Stimulated activated CD4-positive, alpha-beta T cell treated with anti-CD3 and anti-CD28 coated beads, Interleukin-4, amount 100 ng/mL, for 1 hour (primary cell): ENCODE measurements around the gene DENND10.
"Not testable (repeated sequence)": the region's sequence is repeated elsewhere in the genome, so short reads cannot be mapped to it uniquely, and the experiment has no call there.

Source experiments
- DNase-seq: peaks from one replicate; pipeline ENCODE4 v3.0.0-alpha.2; 2020

The DENND10 gene

DNA sequence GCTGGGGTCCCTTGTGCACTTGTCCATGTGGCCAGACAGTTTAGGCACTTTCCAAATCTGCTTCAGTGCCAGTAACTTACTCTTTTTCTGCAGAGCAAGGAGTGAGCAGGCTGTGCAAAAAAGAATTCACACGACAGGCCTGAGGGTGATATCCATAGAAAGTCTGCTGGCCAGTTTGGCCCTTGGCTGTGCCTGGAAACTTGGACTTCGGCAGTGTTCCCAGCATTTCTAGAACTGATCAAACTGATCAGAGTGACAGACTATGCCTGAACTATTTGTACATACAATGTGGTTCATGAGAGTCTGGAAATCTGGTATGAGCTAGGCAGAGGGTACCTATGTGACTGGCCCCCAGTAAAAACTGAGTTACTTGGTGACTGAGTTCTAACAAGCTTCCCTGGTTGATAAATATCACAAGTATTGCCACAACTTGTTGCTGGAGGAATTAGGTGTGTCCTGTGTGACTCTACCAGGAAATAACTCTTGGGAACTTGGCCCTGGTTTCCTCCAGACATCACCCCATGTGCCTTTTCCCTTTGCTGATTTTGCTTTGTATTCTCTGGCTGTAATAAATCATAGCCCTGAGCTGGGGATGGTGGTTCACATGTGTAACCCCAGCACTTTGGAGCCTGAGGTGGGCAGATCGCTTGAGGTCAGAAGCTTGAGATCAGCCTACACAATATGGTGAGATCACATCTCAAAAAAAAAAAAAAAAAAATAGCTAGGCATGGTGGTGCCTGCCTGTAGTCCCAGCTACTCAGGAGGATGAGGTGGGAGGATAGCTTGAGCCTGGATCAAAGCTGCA is 3.3 kb upstream of the DENND10 start:
- DNase-seq = no peak

- DNase-seq = no peak
Measured at GRCh38 chr10:119101366-119102098, 2.4 kb upstream of the DENND10 start.

DNA sequence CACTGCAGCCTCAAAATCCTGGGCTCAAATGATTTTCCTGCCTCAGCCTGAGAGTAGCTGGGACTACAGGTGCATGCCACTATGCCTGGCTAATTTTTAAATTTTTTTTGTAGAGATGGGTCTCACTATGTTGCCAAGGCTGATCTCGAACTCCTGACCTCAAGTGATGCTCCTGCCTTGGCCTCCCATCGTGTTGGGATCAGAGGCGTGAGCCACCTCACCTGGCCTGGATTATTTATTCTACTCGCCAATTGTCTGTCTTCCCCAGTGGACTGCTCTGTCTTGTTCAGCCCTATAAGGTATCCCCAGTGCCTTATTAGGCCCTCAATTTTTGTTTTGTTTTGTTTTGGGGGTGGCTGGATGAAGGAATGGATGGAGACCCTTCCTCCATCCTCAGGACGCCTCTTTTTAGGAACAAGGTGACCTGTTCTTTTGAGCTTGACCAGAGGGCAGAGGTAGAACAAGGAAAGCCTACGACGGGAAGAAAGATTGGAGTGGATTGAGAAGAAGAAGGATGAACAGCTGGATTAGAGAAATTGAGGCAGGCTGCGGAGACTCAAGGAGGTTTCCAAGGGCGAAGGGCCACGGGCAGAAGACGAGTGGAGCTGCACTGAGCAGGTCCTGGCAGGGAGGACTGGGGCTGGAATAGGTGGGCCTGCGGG is 541 bp upstream of the DENND10 start:
- no peak for DNase-seq

DNA sequence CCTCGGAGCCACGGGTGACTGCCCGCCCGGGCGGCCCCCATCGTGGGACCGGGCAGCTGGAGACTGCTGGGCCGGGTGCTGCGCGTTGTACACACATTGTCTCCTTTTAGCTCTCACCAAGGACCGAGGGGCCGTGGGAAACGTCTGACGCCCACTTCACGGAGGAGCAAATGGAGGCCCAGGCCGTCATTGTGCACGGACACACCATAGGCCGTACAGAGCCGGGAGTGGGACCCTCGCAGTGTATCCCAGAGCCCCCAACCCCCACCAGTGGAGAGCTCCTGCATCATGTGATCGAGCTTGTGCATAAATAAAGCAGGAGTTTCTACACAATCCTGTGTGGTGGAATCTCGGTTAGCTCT is 722 bp downstream of the DENND10 start:
- no peak for DNase-seq

- DNase-seq = no peak
Measured at GRCh38 chr10:119105155-119105554, 1.2 kb downstream of the DENND10 start.

DNA sequence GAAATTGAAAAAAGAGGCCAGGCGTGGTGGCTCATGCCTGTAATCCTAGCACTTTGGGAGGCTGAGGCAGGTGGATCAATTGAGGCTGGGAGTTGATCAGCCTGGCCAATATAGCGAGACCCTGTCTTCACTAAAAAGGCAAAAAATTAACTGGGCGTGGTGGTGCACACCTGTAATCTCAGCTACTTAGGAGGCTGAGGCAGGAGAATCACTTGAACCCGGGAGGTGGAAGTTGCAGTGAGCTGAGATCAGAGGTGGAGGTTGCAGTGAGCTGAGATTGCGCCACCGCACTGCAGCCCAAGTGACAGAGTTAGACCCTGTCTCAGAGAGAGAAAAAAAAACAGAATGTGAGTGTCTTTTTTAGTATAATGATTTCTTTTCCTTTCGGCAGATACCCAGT is 2.0 kb downstream of the DENND10 start:
- DNase-seq = not testable (repeated sequence)

- not testable (repeated sequence) for DNase-seq
Measured at GRCh38 chr10:119107106-119107505, 3.2 kb downstream of the DENND10 start.

DNA sequence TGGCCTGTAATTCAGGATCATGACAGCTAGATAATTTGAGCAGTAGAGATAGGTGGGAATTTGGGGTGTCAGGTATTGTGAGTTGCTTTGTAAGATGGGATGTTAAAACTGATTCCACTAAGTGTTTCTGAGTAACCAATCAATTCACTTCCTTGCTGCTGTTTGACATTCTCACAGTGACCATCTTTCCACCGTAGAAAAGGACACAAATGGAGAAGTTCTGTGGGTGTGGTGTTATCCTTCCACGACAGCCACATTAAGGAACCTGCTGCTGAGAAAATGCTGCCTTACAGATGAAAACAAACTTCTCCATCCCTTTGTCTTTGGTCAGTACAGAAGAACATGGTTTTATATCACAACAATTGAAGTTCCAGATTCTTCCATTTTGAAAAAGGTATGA is 3.9 kb downstream of the DENND10 start:
- DNase-seq = not testable (repeated sequence)

DNA sequence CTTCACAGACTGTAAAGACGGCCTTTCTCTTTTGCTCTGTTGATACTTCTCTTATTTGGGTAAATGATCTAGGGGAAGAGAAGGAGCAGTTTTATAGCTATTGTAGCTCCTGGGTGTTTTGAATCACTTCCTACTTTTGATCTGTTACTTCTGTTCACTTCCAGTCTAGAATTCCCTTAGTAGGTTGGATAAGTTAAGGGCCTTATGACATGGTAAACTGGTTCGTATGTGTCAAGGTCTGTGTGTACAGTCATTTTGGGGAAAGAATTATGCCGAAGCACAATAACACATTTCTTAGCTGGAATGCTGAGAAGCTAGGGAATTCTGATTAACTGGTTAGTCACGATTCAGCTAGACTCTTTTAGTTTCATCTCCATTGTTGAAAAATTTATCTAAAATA is 8.1 kb downstream of the DENND10 start:
- DNase-seq = no peak

DNA sequence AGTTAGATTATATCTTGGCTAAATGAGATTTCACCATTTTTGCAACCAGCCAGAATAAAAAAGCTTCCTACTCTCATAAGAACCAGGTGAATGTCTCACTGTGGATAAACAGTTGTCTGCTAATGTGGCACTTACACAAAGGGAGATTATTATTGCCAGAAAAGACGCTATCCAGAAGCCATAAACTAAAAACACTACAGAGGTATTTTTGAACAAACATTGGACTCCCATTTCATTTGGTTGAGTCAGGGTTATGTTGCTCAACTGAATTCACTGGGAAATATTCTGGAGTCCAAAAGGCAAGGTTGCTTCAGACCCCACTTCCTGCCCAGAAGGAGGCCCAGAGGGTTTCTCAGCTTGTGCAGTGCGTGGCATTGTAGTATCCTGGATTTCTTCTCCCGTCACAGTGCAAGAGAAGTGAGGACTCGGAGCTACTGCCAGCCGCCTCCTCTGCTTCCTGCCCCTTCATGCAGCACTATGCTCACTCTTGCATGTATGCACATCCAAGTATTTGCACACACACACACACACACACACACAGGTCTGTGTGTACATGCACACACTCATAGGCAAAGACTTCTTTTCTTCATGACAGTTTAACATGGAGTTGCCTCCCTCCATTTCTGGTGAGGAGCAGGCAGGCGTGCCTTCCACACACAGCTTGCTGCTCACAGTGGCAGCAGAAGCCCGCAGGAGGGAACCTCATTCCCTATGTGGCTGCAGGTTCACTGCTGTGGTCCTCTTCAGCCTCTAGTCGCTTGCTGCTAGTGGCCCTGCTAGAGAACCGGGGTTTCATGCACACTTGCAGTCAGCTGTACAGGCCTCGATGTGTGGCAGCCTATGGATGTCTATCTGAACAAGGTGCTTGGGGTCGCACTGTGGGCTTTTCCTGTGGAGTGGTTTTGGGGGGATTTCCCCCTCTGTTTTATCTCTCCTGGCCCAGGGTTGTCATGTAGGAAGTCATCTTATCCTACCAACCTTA is 10.1 kb downstream of the DENND10 start:
- DNase-seq = no peak

GRCh38 chr10:119115926-119116325 is 12.0 kb downstream of the DENND10 start:
- DNase-seq = no peak

- DNase-seq = no peak
Measured at GRCh38 chr10:119116326-119116951, 12.5 kb downstream of the DENND10 start.

DNA sequence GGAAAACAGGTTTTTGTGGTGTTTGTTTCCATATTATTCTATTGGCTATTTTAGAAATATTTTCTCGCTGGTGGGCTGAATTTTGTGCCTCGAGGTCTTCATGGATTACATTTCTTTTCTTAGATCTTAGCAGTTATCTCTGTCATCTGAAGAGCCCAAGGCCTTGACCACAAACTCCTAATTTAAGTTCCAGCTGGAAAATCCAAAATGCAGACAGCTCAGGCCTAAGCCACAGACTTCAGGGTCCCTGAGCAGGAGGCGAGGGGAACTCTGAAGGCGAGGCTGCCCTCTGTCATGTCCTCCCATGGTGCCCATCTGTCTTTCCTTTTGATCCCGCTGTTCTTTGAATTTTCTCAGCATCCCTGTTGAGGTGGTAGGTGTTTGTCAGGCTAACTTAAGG is 14.3 kb downstream of the DENND10 start:
- no peak for DNase-seq

DNA sequence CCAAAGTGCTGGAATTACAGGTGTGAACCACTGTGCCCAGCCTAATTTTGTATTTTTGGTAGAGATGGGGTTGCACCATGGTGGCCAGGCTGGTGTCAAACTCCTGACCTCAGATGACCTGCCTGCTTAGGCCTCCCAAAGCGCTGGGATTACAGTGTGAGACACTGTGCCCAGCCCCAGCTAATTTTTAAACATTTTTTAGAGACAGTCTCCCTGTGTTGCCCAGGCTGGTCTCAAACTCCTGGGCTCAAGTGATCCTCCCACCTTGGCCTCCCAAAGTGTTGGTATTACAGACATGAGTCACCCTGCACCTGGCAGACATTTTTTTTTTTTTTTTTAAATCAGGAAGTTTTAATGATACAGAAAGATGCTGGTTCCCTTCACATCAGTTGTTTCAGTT is 15.5 kb downstream of the DENND10 start:
- DNase-seq = no peak

- DNase-seq = no peak
Measured at GRCh38 chr10:119120413-119120867, 16.5 kb downstream of the DENND10 start.

DNA sequence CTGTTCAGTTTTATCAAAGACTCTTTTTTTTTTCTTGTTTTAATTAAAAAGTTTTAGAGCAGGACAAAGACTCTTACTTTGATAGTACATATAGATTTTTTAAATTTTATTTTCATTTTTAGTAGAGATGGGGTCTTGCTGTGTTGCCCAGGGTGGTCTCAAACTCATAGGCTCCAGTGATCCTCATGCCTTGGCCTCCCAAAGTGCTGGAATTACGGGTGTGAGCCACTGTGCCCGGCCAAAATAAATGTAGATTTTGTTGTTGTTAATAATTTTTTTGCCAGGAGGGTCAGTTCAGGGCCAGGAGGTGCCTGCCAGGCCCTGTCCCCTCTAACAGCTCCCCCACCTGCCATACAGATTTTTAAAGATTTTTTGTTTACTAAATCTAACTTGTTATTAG is 17.0 kb downstream of the DENND10 start:
- no peak for DNase-seq

- no peak for DNase-seq
Measured at GRCh38 chr10:119125942-119126341, 22.0 kb downstream of the DENND10 start.

DNA sequence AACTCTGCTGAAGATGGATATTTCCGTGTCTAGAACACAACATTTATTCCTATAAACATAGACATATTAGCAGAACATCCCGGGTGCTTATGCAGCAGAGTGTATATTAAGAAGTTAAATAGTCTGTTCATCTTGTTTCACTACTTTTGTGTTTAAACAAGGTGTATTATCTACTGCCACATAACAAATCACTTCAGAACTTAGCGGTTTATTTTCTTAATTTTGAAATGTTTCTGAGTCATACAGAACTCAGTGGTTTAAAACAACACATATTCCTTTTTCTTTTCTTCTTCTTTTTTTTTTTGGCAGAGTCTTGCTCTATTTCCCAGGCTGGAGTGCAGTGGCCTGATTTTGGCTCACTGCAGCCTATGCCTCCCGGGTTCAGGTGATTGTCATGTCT is 25.8 kb downstream of the DENND10 start:
- no peak for DNase-seq

DNA sequence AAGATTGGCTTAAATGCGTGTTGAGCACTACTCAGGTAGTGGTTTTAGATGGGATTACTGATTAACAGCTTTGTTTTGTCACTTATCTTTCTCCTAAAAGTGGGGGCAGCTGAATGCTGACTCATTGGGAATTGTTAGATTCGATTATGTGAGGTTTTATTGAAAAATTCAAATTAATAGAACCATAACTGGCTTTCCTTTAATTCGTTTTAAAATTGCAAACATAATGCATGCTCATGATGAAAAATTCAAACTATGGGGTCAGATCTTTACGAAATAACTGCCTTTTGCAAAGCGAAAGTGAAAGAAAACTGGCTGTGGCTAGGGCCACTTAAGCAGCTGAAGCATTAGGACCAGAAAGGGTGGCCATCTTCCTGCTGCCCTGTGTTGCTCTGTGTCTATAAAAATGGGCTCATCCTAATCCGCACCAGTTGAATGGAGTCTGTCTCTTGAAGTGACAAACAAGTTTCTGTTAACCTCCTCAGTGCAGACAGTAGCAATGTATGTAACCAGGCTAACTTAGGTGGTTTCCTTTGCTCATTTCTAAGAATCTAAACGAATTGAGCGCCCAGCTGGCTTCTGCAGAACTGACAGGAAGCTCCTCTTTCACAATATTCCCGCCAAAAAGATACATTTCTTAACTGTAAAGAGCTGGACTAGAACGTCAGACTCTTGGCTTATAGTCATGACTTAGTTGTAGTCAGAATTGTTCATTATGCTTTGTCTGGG is 27.8 kb downstream of the DENND10 start:
- DNase-seq = peak; percentile 25

DNA sequence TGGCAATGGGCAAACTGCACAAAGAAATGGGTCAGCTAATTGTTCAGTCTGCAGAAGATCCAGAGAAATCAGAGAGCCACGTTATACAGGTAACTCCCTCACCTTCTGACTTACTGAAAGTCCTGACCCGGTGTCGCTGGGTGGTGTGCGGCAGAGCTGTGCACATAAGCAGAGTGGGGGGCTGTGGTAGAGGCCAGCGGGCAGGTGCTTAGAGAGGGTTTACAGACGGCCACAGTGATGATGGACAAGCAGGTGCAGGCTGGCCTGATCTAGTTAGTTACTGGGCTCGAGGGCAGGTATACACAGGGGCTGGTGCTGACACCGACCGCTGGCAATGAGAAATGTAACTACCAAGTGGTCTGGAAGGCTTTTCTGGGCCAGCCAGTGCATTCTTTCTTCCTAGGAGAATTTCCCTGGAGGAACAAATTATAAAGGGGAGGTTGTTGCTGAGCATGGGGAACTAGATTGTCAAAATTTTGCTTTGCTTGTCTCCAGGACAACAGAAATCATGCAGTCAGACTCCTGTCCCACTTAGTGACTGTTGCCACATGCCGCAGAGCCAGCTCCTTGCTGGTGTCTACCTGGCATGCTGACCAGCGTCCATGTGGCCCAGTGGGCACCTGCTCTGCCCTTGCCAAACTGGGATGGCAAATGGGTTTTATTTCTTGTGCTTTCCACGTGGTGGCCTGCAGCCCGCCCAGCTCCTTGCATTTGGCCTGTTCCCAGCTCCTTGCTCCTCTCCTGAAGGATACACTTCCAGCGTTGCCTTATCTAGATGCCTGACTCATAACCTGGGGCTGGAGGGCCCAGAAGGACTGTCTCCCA is 28.8 kb downstream of the DENND10 start:
- no peak for DNase-seq
